A375 (cell line): ENCODE measurements around the gene DUSP5. TPM values are rescaled to one million over a fixed set of nuclear protein-coding genes. Genes with fewer than 3 reads are reported as not detected.

ENCODE experiments used
- total RNA-seq: library from RNA; depleted of rRNA; stranded (reverse); fragments of >200 nt; shearing (Covaris generic); gene quantifications from 2 replicates; pipeline ENCODE4 v1.2.3, GENCODE V29; 2014; rRNA removed

The DUSP5 gene, protein sequence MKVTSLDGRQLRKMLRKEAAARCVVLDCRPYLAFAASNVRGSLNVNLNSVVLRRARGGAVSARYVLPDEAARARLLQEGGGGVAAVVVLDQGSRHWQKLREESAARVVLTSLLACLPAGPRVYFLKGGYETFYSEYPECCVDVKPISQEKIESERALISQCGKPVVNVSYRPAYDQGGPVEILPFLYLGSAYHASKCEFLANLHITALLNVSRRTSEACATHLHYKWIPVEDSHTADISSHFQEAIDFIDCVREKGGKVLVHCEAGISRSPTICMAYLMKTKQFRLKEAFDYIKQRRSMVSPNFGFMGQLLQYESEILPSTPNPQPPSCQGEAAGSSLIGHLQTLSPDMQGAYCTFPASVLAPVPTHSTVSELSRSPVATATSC
- total RNA-seq: 42.5 and 46.7 TPM in 2 replicates

DNA sequence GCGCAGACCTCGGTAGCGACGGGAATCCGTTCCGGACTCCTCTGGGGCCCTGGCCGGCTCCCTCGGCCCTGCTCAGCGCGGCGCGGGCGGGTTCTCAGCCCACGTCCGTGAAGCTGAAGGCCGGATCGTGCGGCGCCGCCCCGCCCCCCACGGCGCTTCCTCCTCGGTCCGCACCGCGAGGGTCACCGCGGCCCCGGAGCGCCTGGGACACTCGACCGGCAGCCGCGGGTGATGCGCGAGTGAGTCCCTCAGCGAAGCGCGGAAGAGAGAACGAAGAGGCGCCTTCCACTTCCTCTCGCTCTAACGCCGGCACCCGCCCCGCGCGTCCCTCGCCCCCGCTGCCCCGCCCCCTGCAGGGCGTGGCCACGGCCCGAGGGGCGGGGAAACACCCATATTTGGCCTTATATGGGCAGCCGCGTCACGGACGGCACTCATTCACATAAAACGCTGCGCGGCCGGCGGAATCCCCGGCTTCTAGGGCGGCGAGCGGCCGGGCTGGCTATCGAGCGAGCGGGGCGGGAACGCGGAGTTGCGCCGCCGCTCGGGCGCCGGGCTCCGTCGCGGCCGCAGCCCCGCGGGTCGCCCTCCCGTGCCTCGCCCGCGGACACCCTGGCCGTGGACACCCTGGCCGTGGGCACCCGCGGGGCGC lies at the start of gene DUSP5:
TSS of gene DUSP5 (plus strand) at position 470 of the 649 bp plus-strand sequence. CDS start 215 bp downstream, outside the sequence.

Other genes with a start within 250 kb of the DUSP5 start
- 9.1 and 10.7 TPM in 2 replicates for gene SMNDC1, start 193.0 kb upstream of the DUSP5 start, total RNA-seq
- gene SMC3, start 69.8 kb downstream of the DUSP5 start, total RNA-seq: 53.5 and 59.4 TPM in 2 replicates
- 0.45 and 0.64 TPM in 2 replicates for gene RBM20, start 146.4 kb downstream of the DUSP5 start, total RNA-seq